ENCODE results near the gene TSPAN6.

Gene TSPAN6

GRCh38 chrX:100647095-100647494, 10.5 kb upstream of the TSPAN6 start:
- no peak for DNase-seq

GRCh38 chrX:100645106-100645505, 8.5 kb upstream of the TSPAN6 start:
- no peak for DNase-seq

- DNase-seq = peak; percentile 2
Measured at GRCh38 chrX:100643956-100644860, 7.6 kb upstream of the TSPAN6 start, which contains the start of gene SRPX2. TSS of gene SRPX2 (plus strand) at chrX:100644199. CDS start at chrX:100646323, 2,124 bp downstream.

GRCh38 chrX:100643212-100643611, 6.6 kb upstream of the TSPAN6 start:
- no peak for DNase-seq

- DNase-seq = no peak
Measured at GRCh38 chrX:100642290-100642689, 5.7 kb upstream of the TSPAN6 start.

- no peak for DNase-seq
Measured at GRCh38 chrX:100635989-100636320, 651 bp downstream of the TSPAN6 start.

- DNase-seq = no peak
Measured at GRCh38 chrX:100635040-100635439, 1.6 kb downstream of the TSPAN6 start.

- DNase-seq = no peak
Measured at GRCh38 chrX:100625985-100626491, 10.6 kb downstream of the TSPAN6 start.

- DNase-seq = no peak
Measured at GRCh38 chrX:100623001-100623400, 13.6 kb downstream of the TSPAN6 start.

- DNase-seq = peak; percentile 2
Measured at GRCh38 chrX:100615005-100615404, 21.6 kb downstream of the TSPAN6 start.

- DNase-seq = no peak
Measured at GRCh38 chrX:100611951-100612350, 24.7 kb downstream of the TSPAN6 start.

GRCh38 chrX:100609591-100609990, 27.0 kb downstream of the TSPAN6 start:
- no peak for DNase-seq

- DNase-seq = no peak
Measured at GRCh38 chrX:100606753-100607152, 29.9 kb downstream of the TSPAN6 start.

GRCh38 chrX:100600758-100601157, 35.8 kb downstream of the TSPAN6 start:
- no peak for DNase-seq

- DNase-seq = no peak
Measured at GRCh38 chrX:100600340-100600739, 36.3 kb downstream of the TSPAN6 start.

- DNase-seq = no peak
Measured at GRCh38 chrX:100599456-100599855, 37.1 kb downstream of the TSPAN6 start.

GRCh38 chrX:100596601-100597000, 40.0 kb downstream of the TSPAN6 start:
- no peak for DNase-seq

- DNase-seq = no peak
Measured at GRCh38 chrX:100593581-100593980, 43.0 kb downstream of the TSPAN6 start.

GRCh38 chrX:100593126-100593525, 43.5 kb downstream of the TSPAN6 start:
- no peak for DNase-seq

GRCh38 chrX:100591256-100592051, 45.2 kb downstream of the TSPAN6 start:
- no peak for DNase-seq

GRCh38 chrX:100587861-100588260, 48.7 kb downstream of the TSPAN6 start:
- DNase-seq = no peak

GRCh38 chrX:100586747-100587146, 49.9 kb downstream of the TSPAN6 start:
- no peak for DNase-seq

GRCh38 chrX:100584611-100585010, 52.0 kb downstream of the TSPAN6 start, which contains the start of gene TNMD:
TSS of gene TNMD (plus strand) at chrX:100584936. CDS start at chrX:100585019, 83 bp downstream.
- no peak for DNase-seq

Measured in activated CD4-positive, alpha-beta T cell treated with anti-CD3 and anti-CD28 coated beads for 48 hours (primary cell).